ENCODE results near the gene WRAP73. TPM values are rescaled to one million over a fixed set of nuclear protein-coding genes. Genes with fewer than 3 reads are reported as not detected.

The WRAP73 gene
- total RNA-seq, 3 donors from 2014 or later, result 19.3 to 23.6 (median 20.2) TPM

GRCh38 chr1:3590951-3591865, 58.7 kb downstream of the WRAP73 start:
- no peaks in the 10 kb centered on the region for H3K9me3 ChIP-seq
- no peaks in the 10 kb centered on the region for H3K4me1 ChIP-seq
- TF ChIP-seq POLR2AphosphoS5 (IDR thresholded peaks at IDR 0.05), result no peak
- intact Hi-C loops (cut with DNase I; ENCODE audit: low total_unique reads), result no loop called here
- H3K36me3 ChIP-seq, result no peaks in the 10 kb centered on the region
- no peak for DNase-seq (ENCODE audit: low spot score in 2 of 2)
- H3K27me3 ChIP-seq, result no peaks in the 10 kb centered on the region
- no peak overlapping the region for H3K27ac ChIP-seq
- H3K4me3 ChIP-seq, result no peak overlapping the region

GRCh38 chr1:3590139-3590763, 59.7 kb downstream of the WRAP73 start:
- no peaks in the 10 kb centered on the region for H3K36me3 ChIP-seq
- H3K4me1 ChIP-seq, result no peaks in the 10 kb centered on the region
- no peak for DNase-seq (ENCODE audit: low spot score in 2 of 2)
- no peak overlapping the region for H3K27ac ChIP-seq
- TF ChIP-seq POLR2A (IDR thresholded peaks at IDR 0.05) (no peak), POLR2AphosphoS5 (IDR thresholded peaks at IDR 0.05) (no peak), CTCF (IDR thresholded peaks at IDR 0.05) (no peak)
- H3K4me3 ChIP-seq, result no peak overlapping the region
- intact Hi-C loops (cut with DNase I; ENCODE audit: low total_unique reads), result no loop called here
- no peaks in the 10 kb centered on the region for H3K27me3 ChIP-seq
- no peaks in the 10 kb centered on the region for H3K9me3 ChIP-seq

- H3K4me3 ChIP-seq, result no peak overlapping the region
- intact Hi-C loops (cut with DNase I; ENCODE audit: low total_unique reads), result no loop called here
- H3K36me3 ChIP-seq, result no peaks in the 10 kb centered on the region
- no peak for DNase-seq (ENCODE audit: low spot score in 2 of 2)
- H3K27ac ChIP-seq, result no peak overlapping the region
- H3K27me3 ChIP-seq, result no peaks in the 10 kb centered on the region
- H3K4me1 ChIP-seq, result no peaks in the 10 kb centered on the region
- TF ChIP-seq CTCF (IDR thresholded peaks at IDR 0.05) (no peak), POLR2A (IDR thresholded peaks at IDR 0.05) (no peak), POLR2AphosphoS5 (IDR thresholded peaks at IDR 0.05) (no peak)
- no peaks in the 10 kb centered on the region for H3K9me3 ChIP-seq
These were observed 61.5 kb downstream of the WRAP73 start for GRCh38 chr1:3588395-3588794.

- intact Hi-C loops (cut with DNase I; ENCODE audit: low total_unique reads), result no loop called here
These were observed 62.7 kb downstream of the WRAP73 start for GRCh38 chr1:3586986-3587759.

More at GRCh38 chr1:3586986-3587759, 62.7 kb downstream of the WRAP73 start:
- TF ChIP-seq CTCF (IDR thresholded peaks at IDR 0.05), result no peak
- TF ChIP-seq POLR2A (IDR thresholded peaks at IDR 0.05), result no peak
- TF ChIP-seq POLR2AphosphoS5 (IDR thresholded peaks at IDR 0.05), result no peak
- Histone ChIP-seq H3K4me3 (no peak overlapping the region), H3K36me3 (no peaks in the 10 kb centered on the region), H3K4me1 (no peaks in the 10 kb centered on the region), H3K27me3 (peaks cover 0 to 3% of the 10 kb centered on the region in 2 donors), H3K9me3 (no peaks in the 10 kb centered on the region), H3K27ac (no peak overlapping the region)
- DNase-seq (ENCODE audit: low spot score in 2 of 2), result no peak
